Left lobe of liver (tissue), 2 donors: ENCODE results near the gene FRMD4A. TPM values are rescaled to one million over a fixed set of nuclear protein-coding genes. Genes with fewer than 3 reads are reported as not detected.
A peak's percentile ranks its signal among the peaks of the same experiment; 100 is the strongest.
"Not testable (repeated sequence)": the region's sequence is repeated elsewhere in the genome, so short reads cannot be mapped to it uniquely, and the experiment has no call there.

Experiments used
- ATAC-seq: fragments of 200-7000 bp; cut with Tn5 transposase; one replicate; pipeline ENCODE4 v1.9.1; 2020; ENCODE audit warnings: mild to moderate bottlenecking, moderate library complexity
- DNase-seq: peaks from one replicate; pipeline ENCODE4 v3.0.0-alpha.2; 2020; ENCODE audit warnings: low spot score
- total RNA-seq: library from RNA; stranded (reverse); gene quantifications from one replicate; pipeline ENCODE4 v1.2.1, GENCODE V29; 2021
- donor health status: DM: no; HTN: no; CAD: no; lungs with moderate emphysema.
- donor health status: DM: no; HTN: yes; CAD: no.

The FRMD4A gene
- total RNA-seq, 1 donor from 2014 or later, result 13.8 TPM

DNA sequence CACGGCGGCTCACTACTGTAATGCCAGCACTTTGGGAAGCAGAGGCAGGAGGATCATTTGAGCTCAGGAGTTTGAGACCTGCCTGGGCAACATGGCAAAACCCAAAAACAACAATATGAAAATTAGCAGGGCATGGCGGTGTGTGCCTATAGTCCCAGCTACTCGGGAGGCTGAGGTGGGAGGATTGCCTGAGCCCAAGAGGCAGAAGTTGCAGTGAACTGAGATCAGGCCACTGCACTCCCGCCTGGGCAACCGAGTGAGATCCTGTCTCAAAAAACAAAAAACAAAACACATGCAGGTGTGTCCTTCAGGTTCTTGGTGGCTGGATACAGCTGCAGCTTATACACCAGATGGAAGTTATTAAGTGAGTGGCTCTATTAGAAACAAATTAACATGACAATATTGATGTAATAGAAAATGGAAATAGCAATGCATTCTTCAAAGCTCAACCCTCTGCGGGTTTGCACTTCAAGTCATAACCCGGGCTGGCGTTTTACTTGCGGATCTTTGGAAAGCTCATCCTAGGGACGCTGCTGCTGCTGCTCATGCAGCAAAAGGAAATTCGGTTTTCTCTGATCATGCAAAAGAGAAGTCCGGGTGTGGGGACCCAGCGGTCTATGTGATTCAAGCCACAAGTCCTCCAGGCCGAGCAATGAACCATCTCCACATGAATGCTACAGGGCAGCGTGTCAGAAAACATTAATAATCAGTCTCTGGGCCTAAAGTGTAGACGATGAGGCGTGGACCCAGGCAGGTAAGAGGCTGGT lies 462.0 kb downstream of the FRMD4A start:
- ATAC-seq (no peak), DNase-seq (no peak)

GRCh38 chr10:13867822-13868221 lies 462.9 kb downstream of the FRMD4A start:
- DNase-seq (no peak), ATAC-seq (no peak)

DNA sequence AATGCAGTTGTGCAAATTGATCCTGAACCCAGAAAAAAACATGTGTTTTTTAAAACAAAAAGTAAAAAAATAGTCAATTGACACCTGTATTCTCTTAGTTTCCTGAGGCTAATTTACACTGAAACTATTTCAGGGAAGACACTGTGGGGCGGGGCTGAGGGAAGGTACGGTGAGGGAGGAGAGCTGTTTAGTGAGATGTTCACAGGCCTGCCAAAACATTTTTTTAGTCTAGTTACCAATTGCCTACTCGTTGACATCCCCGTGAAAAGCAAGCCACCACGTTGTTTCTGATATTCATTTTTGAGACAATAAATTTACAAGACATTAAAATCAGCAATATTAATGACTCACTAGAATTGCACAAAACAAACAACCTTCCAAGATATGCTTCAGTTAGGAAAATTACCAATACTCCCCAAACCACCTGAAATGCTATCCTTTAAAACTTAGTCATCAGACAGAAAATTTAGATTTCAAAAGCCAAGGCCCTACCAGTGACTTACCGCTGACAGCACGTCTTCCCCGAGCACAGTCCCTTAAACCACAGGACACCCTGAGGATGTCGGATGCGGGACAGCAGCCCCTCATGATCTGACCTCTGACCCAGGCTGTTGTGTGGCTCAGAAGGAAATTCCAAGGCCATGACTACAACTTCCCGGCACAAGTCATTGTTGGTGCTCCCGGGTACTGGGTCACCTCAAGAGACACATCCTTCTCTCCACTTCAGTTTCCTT lies 464.8 kb downstream of the FRMD4A start:
- no peak for DNase-seq

GRCh38 chr10:13865220-13865619 lies 465.5 kb downstream of the FRMD4A start:
- not testable (repeated sequence) for DNase-seq, ATAC-seq

More for the DNA sequence above, 464.8 kb downstream of the FRMD4A start:
- ATAC-seq, result peak; percentile 44

- DNase-seq (no peak), ATAC-seq (no peak)
Measured at GRCh38 chr10:13862546-13863233, 468.0 kb downstream of the FRMD4A start.

- ATAC-seq, result no peak
- DNase-seq, result no peak
Measured at GRCh38 chr10:13860886-13861285, 469.8 kb downstream of the FRMD4A start.

GRCh38 chr10:13859979-13860654 lies 470.6 kb downstream of the FRMD4A start:
- DNase-seq, result no peak
- no peak for ATAC-seq

- no peak for DNase-seq
- ATAC-seq, result no peak
Measured at GRCh38 chr10:13858709-13859108, 472.0 kb downstream of the FRMD4A start.

- no peak for ATAC-seq
- no peak for DNase-seq
Measured at GRCh38 chr10:13857451-13857850, 473.3 kb downstream of the FRMD4A start.

DNA sequence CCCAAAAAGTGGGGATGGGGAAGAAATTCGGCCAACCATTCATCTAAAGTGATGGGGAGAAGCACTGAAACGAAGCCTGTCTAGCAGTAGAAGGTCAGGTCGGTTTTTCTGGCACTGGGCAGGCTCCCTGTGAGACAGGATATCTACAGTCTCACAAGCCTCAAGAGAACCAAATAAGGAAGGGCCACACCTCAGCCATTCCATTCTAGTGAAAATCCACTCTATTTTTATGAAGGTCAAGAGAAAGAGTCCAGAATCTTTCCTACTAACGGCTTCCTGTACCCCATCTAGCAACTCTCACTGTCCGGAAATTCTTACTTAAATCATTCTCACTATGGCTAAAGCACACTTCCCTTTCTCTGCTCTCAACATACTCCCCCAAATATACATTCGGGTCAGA lies 476.9 kb downstream of the FRMD4A start:
- DNase-seq, result no peak
- ATAC-seq, result peak; percentile 45

- ATAC-seq, result peak; percentile 38
Measured at GRCh38 chr10:13852872-13853271, 477.9 kb downstream of the FRMD4A start.

DNA sequence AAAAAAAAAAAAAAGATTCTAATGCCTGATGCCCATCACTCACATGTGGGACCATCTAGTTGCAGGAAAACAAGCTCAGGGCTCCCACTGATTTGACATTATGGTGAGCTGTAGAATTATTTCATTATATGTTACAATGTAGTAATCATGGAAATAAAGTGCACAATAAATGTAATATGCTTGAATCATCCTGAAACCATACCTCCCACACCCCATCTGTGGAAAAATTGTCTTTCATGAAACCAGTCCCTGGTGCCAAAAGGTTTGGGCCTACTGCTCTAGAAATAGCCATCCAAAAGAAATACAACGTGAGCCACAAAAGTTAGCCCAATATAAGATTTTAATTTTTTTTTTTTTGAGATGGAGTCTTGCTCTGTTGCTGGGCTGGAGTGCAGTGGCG lies 478.8 kb downstream of the FRMD4A start:
- ATAC-seq (no peak), DNase-seq (no peak)

More at GRCh38 chr10:13852872-13853271, 477.9 kb downstream of the FRMD4A start:
- DNase-seq, result no peak

GRCh38 chr10:13848520-13849445 lies 481.9 kb downstream of the FRMD4A start:
- ATAC-seq (no peak), DNase-seq (no peak)

DNA sequence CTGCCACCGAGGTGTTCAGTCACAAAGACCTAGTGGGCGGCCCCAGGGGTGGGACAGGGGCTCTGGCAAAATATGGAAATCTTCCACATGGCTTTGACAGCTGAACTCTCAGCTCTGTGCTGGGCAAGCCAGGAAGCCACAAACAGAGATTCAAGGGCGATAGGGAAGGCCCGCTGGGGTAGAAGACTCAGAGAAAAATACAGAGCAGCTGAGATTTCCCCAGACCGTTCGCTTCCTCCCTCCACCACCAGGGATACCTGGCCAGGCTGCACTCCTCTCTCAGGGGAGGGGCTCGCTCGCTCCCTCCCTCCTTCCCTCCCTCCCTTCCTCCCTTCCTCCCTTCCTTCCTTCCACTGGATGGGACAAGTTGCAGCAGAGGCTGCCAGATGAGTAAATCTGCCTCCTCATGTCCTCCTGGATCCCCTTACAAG lies 483.5 kb downstream of the FRMD4A start:
- ATAC-seq (no peak), DNase-seq (no peak)

- DNase-seq, result no peak
- ATAC-seq, result no peak
Measured at GRCh38 chr10:13845897-13846296, 484.8 kb downstream of the FRMD4A start.

- ATAC-seq, result no peak
- no peak for DNase-seq
Measured at GRCh38 chr10:13844651-13845050, 486.1 kb downstream of the FRMD4A start.

GRCh38 chr10:13842117-13842516 lies 488.6 kb downstream of the FRMD4A start:
- DNase-seq, result no peak
- no peak for ATAC-seq

- ATAC-seq (no peak), DNase-seq (no peak)
Measured at GRCh38 chr10:13840036-13840435, 490.7 kb downstream of the FRMD4A start.

DNA sequence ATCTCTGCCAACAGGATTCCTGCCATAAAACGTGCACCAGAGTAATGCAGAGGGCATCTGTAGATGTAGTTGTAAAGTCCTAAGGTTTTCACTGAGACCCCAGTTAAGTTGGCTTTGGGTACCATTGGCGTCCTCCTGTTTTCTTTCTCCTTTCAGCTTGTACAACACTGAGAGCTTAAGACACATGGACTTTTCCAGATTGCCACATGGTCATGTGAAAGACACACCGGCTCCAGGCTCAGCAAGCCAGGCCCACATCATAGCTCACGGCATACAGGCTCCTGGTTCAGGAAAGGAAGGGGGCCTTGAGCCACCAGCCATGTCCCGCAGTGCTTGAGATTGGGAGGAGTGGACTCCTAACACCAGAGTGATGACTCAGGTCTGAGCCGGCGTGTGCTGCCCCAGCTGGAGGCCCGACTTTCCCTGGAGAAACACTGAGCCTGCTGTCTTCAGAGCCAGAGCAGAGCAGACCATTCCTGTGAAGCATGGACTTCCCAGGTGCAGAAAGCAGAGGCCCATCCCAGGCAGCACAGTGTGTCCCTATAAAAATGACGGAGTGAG lies 491.2 kb downstream of the FRMD4A start:
- ATAC-seq (no peak), DNase-seq (no peak)

DNA sequence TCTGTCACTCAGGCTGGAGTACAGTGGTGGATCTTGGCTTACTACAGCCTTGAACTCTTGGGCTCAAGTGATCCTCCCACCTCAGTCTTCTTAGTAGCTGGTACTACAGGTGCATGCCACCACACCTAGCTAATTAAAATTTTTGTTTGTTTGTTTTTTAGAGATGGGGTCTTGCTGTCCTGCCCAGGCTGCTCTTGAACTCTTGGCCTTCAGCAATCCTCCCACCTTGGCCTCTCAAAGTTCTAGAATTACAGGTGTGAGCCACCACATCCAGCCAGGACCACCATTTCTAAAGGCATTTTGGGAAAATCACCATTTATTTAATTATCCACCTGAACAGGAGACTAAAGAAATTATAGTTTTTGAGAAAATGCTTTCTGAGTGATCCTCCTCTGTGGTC lies 491.7 kb downstream of the FRMD4A start:
- ATAC-seq, result no peak
- no peak for DNase-seq
